ENCODE results near the gene PPP2R5D. TPM values are rescaled to one million over a fixed set of nuclear protein-coding genes. Genes with fewer than 3 reads are reported as not detected.
A peak's percentile ranks its signal among the peaks of the same experiment; 100 is the strongest.

The PPP2R5D gene
- total RNA-seq, result 10 to 100 TPM; 28.7 to 43.8 (median 36.4) TPM

DNA sequence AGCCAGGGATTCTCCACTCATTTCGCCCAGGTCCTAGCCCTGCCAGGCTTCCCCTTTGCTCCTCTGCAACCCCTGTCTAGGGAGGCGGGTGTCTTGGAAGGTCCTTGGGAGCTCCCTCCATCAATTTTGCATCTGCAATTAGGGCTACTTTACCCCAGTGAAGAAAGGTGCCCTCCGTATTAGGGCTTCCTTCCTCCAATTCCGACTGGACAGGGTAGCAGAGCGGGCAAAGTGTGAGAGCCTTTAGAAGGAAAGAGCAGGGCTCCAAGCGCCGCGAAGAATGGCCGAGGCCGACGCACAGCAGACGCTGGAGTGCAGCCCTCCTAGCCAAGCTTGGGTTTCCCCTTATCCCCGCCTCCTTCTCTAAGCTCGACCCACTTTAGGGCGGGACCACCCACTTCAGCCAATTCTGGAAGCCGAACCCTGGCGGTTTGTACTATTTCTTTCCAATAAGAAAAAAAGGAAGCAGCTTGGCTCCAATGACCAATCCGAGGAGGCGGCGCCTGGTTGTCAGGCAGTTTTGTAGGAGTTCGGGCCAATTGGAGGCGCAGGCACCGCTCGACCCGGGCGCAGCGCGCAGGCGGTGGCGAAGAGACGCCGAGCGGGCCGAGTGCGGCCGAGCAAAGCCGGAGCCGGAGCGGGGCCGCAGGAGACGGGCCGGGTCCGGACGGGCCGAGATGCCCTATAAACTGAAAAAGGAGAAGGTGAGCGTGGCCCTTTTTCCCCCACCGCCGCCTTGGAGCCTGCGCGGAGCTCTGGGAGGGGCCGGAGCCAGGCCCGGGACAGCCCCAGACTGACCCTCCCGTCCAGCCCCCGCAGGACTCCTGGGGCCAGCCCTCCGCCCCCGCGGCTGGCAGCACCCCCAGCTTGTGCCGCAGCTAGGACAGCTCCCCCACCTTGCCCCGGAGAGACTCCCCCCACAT, at the start of gene PPP2R5D:
Gene PPP2R5D, plus strand, starts transcription at position 570 of the 923 bp plus-strand sequence. Its CDS starts 108 bp downstream, at position 678.
- TF ChIP-seq, protein P1, sequence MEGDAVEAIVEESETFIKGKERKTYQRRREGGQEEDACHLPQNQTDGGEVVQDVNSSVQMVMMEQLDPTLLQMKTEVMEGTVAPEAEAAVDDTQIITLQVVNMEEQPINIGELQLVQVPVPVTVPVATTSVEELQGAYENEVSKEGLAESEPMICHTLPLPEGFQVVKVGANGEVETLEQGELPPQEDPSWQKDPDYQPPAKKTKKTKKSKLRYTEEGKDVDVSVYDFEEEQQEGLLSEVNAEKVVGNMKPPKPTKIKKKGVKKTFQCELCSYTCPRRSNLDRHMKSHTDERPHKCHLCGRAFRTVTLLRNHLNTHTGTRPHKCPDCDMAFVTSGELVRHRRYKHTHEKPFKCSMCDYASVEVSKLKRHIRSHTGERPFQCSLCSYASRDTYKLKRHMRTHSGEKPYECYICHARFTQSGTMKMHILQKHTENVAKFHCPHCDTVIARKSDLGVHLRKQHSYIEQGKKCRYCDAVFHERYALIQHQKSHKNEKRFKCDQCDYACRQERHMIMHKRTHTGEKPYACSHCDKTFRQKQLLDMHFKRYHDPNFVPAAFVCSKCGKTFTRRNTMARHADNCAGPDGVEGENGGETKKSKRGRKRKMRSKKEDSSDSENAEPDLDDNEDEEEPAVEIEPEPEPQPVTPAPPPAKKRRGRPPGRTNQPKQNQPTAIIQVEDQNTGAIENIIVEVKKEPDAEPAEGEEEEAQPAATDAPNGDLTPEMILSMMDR (IDR thresholded peaks at IDR 0.05), result peak in 2 of 4 experiments; percentile 21 to 26
- peak; percentile 74 to 95 for TF ChIP-seq POLR2A (IDR thresholded peaks at IDR 0.05)
- Histone ChIP-seq H3K27me3 (no peaks in the 10 kb centered on the region), H3K27ac (peak within 1 kb of the TSS; percentile 79 to 91), H3K36me3 (no peaks in the 10 kb centered on the region), H3K9me3 (no peaks in the 10 kb centered on the region), H3K4me3 (peak within 1 kb of the TSS; percentile 72 to 87), H3K4me1 (peaks cover 0 to 13% of the 10 kb centered on the region in 2 donors)
- intact Hi-C loops (cut with DNase I; ENCODE audit: low total_unique reads), result loop anchor here (10.0 kb wide), 1 partner anchor 59 kb away; the partner anchor contains the start of gene CNPY3
- peak; percentile 98 for DNase-seq

DNA sequence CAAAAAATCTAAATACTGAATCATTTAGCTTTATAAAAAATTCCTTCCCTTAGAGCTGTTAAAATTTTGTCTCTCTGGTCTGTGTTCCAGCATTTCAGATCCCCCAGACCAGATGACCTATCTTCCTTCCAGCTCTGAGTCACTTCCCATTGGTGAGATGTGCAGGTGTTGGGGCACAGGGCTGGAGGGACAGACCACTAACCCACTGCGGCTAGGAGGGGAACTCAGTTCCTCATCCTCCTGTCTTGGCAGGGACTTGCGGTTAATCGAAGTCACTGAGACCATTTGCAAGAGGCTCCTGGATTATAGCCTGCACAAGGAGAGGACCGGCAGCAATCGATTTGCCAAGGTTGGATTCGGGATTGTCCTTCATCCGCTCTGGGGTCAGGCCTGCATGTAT, 49.0 kb upstream of the PPP2R5D start:
- no peak for DNase-seq
- Histone ChIP-seq H3K36me3 (no peaks in the 10 kb centered on the region), H3K27ac (no peak overlapping the region), H3K9me3 (no peaks in the 10 kb centered on the region), H3K4me3 (no peak overlapping the region), H3K4me1 (no peaks in the 10 kb centered on the region), H3K27me3 (no peaks in the 10 kb centered on the region)
- intact Hi-C loops (cut with DNase I; ENCODE audit: low total_unique reads), result no loop called here
- TF ChIP-seq POLR2A (IDR thresholded peaks at IDR 0.05), result no peak

DNA sequence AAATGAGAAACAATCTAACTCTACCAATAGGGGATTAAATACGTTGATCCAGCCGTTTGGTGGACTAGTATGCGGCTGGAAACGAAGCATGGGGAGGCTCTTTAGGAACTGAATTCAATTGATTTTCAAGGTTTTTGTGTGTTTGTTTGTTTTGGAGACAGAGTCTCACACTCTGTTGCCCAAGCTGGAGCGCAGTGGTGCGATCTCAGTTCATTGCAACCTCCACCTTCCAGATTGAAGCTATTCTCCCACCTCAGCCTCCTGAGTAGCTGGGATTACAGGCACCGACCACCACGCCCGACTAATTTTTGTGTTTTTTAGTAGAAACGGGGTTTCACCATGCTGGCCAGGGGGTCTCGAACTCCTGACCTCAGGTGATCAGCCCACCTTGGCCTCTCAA, 48.0 kb upstream of the PPP2R5D start:
- no peaks in the 10 kb centered on the region for H3K36me3 ChIP-seq
- H3K27me3 ChIP-seq, result no peaks in the 10 kb centered on the region
- H3K9me3 ChIP-seq, result no peaks in the 10 kb centered on the region
- intact Hi-C loops (cut with DNase I; ENCODE audit: low total_unique reads), result no loop called here
- no peak overlapping the region for H3K27ac ChIP-seq
- no peak overlapping the region for H3K4me3 ChIP-seq
- DNase-seq, result no peak
- TF ChIP-seq, protein P1 (IDR thresholded peaks at IDR 0.05), result no peak
- no peak for TF ChIP-seq POLR2A (IDR thresholded peaks at IDR 0.05)
- no peaks in the 10 kb centered on the region for H3K4me1 ChIP-seq

DNA sequence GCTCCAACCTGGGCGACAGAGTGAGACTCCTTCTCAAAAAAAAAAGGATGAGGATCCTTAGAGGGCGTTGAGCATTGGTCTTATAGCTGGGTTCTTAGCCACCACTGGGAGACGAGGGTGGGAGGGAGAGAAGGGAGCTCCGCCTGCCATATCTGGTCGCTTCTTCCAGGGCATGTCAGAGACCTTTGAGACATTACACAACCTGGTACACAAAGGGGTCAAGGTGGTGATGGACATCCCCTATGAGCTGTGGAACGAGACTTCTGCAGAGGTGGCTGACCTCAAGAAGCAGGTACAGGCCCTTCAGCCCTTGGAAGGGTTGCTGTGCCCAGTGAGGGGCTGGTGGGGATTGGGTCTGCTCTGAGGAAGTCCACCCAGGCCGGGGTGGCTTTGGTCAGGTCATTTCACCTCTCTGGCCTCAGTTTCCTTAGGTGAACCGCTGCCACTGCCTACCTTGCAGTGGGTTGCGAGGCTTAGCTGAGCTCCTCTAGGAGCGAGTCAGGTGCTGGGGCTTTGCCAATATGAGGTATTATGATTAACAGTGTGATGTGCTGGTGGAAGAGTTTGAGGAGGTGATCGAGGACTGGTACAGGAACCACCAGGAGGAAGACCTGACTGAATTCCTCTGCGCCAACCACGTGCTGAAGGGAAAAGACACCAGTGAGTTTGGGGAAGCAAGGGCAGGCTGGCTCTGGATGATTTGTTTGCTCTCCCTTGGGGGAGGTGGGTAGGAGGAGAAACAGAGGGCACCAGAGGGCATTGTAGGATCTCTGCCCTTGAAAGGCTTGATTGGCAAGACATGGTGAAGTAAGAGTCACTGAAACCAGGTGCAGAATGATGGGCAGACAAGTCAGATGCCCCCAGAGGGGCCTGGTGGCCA, 46.6 kb upstream of the PPP2R5D start:
- Histone ChIP-seq H3K4me1 (no peaks in the 10 kb centered on the region), H3K27me3 (no peaks in the 10 kb centered on the region), H3K9me3 (no peaks in the 10 kb centered on the region), H3K4me3 (no peak overlapping the region), H3K36me3 (no peaks in the 10 kb centered on the region), H3K27ac (no peak overlapping the region)
- no peak for DNase-seq
- TF ChIP-seq, protein P1 (IDR thresholded peaks at IDR 0.05), result no peak
- TF ChIP-seq POLR2A (IDR thresholded peaks at IDR 0.05), result no peak
- intact Hi-C loops (cut with DNase I; ENCODE audit: low total_unique reads), result no loop called here

DNA sequence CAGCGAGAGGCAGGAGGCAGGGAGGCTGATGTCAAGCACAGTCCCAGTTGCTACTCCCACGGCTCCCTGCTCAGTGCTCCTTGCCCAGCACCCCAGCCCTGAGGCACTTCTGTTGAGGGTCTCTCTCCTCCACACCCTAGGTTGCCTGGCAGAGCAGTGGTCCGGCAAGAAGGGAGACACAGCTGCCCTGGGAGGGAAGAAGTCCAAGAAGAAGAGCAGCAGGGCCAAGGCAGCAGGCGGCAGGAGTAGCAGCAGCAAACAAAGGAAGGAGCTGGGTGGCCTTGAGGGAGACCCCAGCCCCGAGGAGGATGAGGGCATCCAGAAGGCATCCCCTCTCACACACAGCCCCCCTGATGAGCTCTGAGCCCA, 46.0 kb upstream of the PPP2R5D start:
- H3K4me3 ChIP-seq, result no peak overlapping the region
- TF ChIP-seq, protein P1 (IDR thresholded peaks at IDR 0.05), result no peak
- TF ChIP-seq POLR2A (IDR thresholded peaks at IDR 0.05), result no peak
- no peak overlapping the region for H3K27ac ChIP-seq
- H3K4me1 ChIP-seq, result no peaks in the 10 kb centered on the region
- DNase-seq, result no peak
- intact Hi-C loops (cut with DNase I; ENCODE audit: low total_unique reads), result no loop called here
- H3K9me3 ChIP-seq, result no peaks in the 10 kb centered on the region
- H3K36me3 ChIP-seq, result no peaks in the 10 kb centered on the region
- no peaks in the 10 kb centered on the region for H3K27me3 ChIP-seq

Measured in uterus (tissue), 4 donors.